K562 (cell line): Measurements from ENCODE around the gene IQCK. TPM values are rescaled to one million over a fixed set of nuclear protein-coding genes. Genes with fewer than 3 reads are reported as not detected.

ENCODE experiments used
- HDAC1 ChIP-seq, 2 experiments: fragments of 450-650 bp; IDR thresholded peaks; 2 replicates each; pipeline ENCODE4 v1.6.1; 2016 to 2017; ENCODE audit warnings: inconsistent platforms in 1 of 2, mild to moderate bottlenecking in 1 of 2, moderate library complexity in 1 of 2
- PHTF2 ChIP-seq: fragments of 250-450 bp; sonication (Bioruptor Pico); IDR thresholded peaks from 2 replicates; pipeline ENCODE4 v1.5.0; 2021; ENCODE audit warnings: mild to moderate bottlenecking
- RNF2 ChIP-seq: sonication (generic); IDR thresholded peaks from 2 replicates; pipeline ENCODE4 v1.6.1; 2016
- SAFB ChIP-seq: fragments of 200-400 bp; formaldehyde crosslinking; IDR thresholded peaks from 2 replicates; pipeline ENCODE4 v1.6.1; 2017; ENCODE audit warnings: low read depth, low read length, borderline replicate concordance
- ZFP36 ChIP-seq: fragments of 150-350 bp; IDR thresholded peaks from 2 replicates; pipeline ENCODE4 v1.6.1; 2018; ENCODE audit warnings: low read length, low read depth; ENCODE audit not compliant: partially characterized antibody
- ZFPM2 ChIP-seq: fragments of 250-450 bp; sonication (Bioruptor Pico); IDR thresholded peaks from 2 replicates; pipeline ENCODE4 v1.5.1; 2022; ENCODE audit warnings: mild to moderate bottlenecking
- polyA plus RNA-seq, 8 experiments: library from polyadenylated mRNA; depleted of rRNA in 4 of 8; stranded (reverse) in 5 of 8; unstranded in 3 of 8; fragments of >200 nt; fragmentation: Nextera tagmentation in 2 of 8; fragmentation: Illumina TruSeq in 1 of 8; extraction: Ambion mirVana in 2 of 8; extraction: Trizol in 1 of 8; gene quantifications; 2 replicates each; pipeline versions ENCODE4 v1.2.1 to v1.2.3, GENCODE V29; 2011 to 2014; ENCODE audit warnings: inconsistent platforms in 1 of 8, missing spikeins in 1 of 8
- total RNA-seq, 7 experiments: library from RNA; depleted of rRNA in 6 of 7; stranded (reverse); fragments of >200 nt in 6 of 7; fragmentation: Illumina TruSeq in 2 of 7; extraction: Trizol in 2 of 7; gene quantifications; 2 replicates each; pipeline versions ENCODE4 v1.2.1 to v1.2.3, GENCODE V29; 2011 to 2021; ENCODE audit warnings: low replicate concordance in 1 of 7
- TF ChIP-seq, protein P1 (sequence below): IDR thresholded peaks from 2 replicates; pipeline ENCODE4 v1.6.1; 2012; ENCODE audit warnings: low read depth, low read length, improper control_type of control experiment, borderline replicate concordance
- TF ChIP-seq, protein P2 (sequence below): fragments of 200-800 bp; sonication (Bioruptor generic); IDR thresholded peaks from 2 replicates; pipeline ENCODE4 v1.6.1; 2017; ENCODE audit warnings: missing genetic modification characterization, missing compliant biosample characterization
- TF ChIP-seq, protein P3 (sequence below): fragments of 450-650 bp; formaldehyde crosslinking; IDR thresholded peaks from 2 replicates; pipeline ENCODE4 v1.4.0; 2022; ENCODE audit warnings: missing genetic modification characterization
- TF ChIP-seq, protein P4 (sequence below): IDR thresholded peaks from 2 replicates; pipeline ENCODE4 v1.6.1; 2011; ENCODE audit warnings: borderline replicate concordance, low read depth, mild to moderate bottlenecking, moderate library complexity, low read length; ENCODE audit not compliant: insufficient read depth, poor library complexity, severe bottlenecking
- TF ChIP-seq, protein P5 (sequence below): sonication (generic); formaldehyde crosslinking; IDR thresholded peaks from 2 replicates; pipeline ENCODE4 v1.8.1; 2023; ENCODE audit warnings: mild to moderate bottlenecking, missing genetic modification reagents
- TF ChIP-seq, protein P6 (sequence below): fragments of 250-450 bp; sonication (Bioruptor Pico); IDR thresholded peaks from 2 replicates; pipeline ENCODE4 v1.5.0; 2020; ENCODE audit warnings: mild to moderate bottlenecking
- TF ChIP-seq, protein P7 (sequence below): fragments of 250-450 bp; sonication (Bioruptor Pico); IDR thresholded peaks from 2 replicates; pipeline ENCODE4 v1.5.1; 2021; ENCODE audit warnings: mild to moderate bottlenecking

The IQCK gene
- total and polyA plus RNA-seq, 9 of the 15 experiments (the other 6 are each of a cell fraction or from before 2014, with no cell fraction given) = 5.2 to 12.2 (median 7.3) TPM

DNA sequence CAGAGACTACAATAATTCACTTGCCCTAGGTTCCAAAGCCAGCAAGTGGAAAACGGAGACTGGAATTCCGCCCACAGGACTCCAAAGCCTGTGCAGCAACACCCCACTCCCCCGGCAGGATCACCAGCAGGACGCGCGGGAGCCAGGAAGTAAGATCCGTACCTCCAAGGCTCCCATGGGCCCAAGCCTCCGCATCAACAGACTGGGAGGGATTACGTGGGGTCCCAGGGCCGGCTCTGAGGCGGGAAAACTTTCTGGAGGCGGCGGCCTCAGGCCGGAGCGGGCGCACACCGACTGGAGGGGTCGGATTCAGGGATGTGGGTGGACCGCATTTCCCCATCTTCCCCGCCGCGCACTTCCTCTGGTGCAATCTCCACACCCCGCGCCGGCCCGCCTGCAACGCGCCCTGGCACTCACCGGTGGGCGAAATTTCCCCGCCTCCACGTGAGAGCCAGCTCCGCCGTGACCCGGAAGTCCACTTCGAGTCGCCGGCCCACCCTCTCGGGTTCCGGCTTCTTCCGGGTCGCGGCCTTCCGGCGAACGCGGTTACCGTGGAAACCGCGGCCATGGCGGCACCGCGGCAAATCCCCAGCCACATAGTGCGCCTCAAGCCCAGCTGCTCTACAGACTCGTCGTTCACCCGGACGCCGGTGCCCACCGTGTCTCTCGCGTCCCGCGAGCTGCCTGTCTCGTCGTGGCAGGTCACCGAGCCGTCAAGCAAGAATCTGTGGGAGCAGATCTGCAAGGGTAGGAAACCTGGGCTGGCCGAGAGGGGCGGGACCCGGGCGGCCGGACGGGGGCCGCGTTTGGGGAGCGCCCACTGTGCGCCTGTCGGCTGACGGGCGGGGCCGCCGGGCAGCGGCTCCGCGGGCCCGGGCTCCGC is at the start of gene IQCK, which contains the start of gene KNOP1 (continued):
- TF ChIP-seq, protein P1, sequence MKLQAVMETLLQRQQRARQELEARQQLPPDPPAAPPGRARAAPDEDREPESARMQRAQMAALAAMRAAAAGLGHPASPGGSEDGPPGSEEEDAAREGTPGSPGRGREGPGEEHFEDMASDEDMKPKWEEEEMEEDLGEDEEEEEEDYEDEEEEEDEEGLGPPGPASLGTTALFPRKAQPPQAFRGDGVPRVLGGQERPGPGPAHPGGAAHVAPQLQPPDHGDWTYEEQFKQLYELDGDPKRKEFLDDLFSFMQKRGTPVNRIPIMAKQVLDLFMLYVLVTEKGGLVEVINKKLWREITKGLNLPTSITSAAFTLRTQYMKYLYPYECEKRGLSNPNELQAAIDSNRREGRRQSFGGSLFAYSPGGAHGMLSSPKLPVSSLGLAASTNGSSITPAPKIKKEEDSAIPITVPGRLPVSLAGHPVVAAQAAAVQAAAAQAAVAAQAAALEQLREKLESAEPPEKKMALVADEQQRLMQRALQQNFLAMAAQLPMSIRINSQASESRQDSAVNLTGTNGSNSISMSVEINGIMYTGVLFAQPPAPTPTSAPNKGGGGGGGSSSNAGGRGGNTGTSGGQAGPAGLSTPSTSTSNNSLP = no peak
- TF ChIP-seq ZFPM2 (no peak), PHTF2 (CRISPR knock-in tag) (no peak), SAFB (peak; percentile 15; the same call in 1 of the 2 replicates), RNF2 (no peak), HDAC1 (IDR thresholded peaks at IDR 0.05) (peak; percentile 56 to 99; a peak in 3 of 4 replicates), ZFP36 (no peak)
- TF ChIP-seq, protein P2, sequence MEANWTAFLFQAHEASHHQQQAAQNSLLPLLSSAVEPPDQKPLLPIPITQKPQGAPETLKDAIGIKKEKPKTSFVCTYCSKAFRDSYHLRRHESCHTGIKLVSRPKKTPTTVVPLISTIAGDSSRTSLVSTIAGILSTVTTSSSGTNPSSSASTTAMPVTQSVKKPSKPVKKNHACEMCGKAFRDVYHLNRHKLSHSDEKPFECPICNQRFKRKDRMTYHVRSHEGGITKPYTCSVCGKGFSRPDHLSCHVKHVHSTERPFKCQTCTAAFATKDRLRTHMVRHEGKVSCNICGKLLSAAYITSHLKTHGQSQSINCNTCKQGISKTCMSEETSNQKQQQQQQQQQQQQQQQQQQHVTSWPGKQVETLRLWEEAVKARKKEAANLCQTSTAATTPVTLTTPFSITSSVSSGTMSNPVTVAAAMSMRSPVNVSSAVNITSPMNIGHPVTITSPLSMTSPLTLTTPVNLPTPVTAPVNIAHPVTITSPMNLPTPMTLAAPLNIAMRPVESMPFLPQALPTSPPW = peak; percentile 90
- TF ChIP-seq, protein P3, sequence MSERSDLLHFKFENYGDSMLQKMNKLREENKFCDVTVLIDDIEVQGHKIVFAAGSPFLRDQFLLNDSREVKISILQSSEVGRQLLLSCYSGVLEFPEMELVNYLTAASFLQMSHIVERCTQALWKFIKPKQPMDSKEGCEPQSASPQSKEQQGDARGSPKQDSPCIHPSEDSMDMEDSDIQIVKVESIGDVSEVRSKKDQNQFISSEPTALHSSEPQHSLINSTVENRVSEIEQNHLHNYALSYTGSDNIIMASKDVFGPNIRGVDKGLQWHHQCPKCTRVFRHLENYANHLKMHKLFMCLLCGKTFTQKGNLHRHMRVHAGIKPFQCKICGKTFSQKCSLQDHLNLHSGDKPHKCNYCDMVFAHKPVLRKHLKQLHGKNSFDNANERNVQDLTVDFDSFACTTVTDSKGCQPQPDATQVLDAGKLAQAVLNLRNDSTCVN (CRISPR knock-in tag) = no peak
- TF ChIP-seq, protein P4, sequence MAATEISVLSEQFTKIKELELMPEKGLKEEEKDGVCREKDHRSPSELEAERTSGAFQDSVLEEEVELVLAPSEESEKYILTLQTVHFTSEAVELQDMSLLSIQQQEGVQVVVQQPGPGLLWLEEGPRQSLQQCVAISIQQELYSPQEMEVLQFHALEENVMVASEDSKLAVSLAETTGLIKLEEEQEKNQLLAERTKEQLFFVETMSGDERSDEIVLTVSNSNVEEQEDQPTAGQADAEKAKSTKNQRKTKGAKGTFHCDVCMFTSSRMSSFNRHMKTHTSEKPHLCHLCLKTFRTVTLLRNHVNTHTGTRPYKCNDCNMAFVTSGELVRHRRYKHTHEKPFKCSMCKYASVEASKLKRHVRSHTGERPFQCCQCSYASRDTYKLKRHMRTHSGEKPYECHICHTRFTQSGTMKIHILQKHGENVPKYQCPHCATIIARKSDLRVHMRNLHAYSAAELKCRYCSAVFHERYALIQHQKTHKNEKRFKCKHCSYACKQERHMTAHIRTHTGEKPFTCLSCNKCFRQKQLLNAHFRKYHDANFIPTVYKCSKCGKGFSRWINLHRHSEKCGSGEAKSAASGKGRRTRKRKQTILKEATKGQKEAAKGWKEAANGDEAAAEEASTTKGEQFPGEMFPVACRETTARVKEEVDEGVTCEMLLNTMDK = no peak
- TF ChIP-seq, protein P5, sequence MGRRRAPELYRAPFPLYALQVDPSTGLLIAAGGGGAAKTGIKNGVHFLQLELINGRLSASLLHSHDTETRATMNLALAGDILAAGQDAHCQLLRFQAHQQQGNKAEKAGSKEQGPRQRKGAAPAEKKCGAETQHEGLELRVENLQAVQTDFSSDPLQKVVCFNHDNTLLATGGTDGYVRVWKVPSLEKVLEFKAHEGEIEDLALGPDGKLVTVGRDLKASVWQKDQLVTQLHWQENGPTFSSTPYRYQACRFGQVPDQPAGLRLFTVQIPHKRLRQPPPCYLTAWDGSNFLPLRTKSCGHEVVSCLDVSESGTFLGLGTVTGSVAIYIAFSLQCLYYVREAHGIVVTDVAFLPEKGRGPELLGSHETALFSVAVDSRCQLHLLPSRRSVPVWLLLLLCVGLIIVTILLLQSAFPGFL = no peak
- TF ChIP-seq, protein P6, sequence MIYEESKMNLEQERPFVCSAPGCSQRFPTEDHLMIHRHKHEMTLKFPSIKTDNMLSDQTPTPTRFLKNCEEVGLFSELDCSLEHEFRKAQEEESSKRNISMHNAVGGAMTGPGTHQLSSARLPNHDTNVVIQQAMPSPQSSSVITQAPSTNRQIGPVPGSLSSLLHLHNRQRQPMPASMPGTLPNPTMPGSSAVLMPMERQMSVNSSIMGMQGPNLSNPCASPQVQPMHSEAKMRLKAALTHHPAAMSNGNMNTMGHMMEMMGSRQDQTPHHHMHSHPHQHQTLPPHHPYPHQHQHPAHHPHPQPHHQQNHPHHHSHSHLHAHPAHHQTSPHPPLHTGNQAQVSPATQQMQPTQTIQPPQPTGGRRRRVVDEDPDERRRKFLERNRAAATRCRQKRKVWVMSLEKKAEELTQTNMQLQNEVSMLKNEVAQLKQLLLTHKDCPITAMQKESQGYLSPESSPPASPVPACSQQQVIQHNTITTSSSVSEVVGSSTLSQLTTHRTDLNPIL (CRISPR knock-in tag) = no peak
- TF ChIP-seq, protein P7, sequence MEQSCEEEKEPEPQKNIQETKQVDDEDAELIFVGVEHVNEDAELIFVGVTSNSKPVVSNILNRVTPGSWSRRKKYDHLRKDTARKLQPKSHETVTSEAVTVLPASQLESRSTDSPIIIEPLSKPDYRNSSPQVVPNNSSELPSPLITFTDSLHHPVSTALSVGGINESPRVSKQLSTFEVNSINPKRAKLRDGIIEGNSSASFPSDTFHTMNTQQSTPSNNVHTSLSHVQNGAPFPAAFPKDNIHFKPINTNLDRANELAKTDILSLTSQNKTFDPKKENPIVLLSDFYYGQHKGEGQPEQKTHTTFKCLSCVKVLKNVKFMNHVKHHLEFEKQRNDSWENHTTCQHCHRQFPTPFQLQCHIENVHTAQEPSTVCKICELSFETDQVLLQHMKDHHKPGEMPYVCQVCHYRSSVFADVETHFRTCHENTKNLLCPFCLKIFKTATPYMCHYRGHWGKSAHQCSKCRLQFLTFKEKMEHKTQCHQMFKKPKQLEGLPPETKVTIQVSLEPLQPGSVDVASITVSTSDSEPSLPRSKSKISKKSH = no peak
